Activated CD8-positive, alpha-beta memory T cell treated with anti-CD3 and anti-CD28 coated beads, Interleukin-2, amount 50 U/mL, for 24 hours (primary cell): ENCODE data around the gene ROBO1.
"Not testable (repeated sequence)": the region's sequence is repeated elsewhere in the genome, so short reads cannot be mapped to it uniquely, and the experiment has no call there.

Experiments
- DNase-seq: peaks from one replicate; pipeline ENCODE4 v3.0.0-alpha.2; 2020; ENCODE audit errors: extremely low read depth

Gene ROBO1

DNA sequence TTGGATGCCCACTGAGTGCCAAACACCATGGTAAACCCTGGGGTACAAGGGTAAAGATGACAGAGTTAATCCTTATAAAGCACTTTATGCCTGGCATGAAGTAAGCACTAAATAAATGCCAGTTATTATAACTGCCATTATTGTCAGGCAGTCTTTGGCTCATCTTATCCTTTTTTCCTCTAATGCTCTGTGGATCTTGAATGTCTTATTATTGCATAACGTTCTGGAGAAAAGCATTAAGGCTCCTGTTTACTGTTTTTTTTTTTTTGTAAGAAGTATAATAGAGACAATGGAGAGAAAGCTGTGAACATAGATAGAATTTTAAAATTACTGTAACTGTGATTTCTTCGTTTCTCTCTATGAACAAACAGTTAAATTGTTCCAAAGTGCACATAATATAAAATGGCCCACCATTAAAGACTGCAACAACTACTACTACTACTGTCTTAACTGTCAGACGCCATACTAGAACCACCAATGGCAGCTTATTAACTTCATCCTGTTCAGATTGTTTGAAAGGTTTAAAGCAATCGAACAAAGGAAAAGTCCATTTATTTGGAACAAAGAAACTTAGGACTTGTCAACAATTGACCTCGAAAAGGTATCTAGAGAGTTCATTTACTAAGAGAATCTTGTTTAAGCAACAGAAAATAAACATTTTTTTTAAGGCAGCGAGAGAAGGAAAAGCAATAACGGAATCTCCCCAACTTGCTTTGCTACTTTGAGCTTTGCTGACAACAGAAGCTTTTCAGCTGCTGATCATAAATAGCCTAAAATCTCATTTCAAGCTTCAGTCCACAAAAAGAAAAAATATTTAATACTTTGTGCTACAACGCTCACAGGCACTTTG is 520.7 kb downstream of the ROBO1 start:
- DNase-seq: no peak

DNA sequence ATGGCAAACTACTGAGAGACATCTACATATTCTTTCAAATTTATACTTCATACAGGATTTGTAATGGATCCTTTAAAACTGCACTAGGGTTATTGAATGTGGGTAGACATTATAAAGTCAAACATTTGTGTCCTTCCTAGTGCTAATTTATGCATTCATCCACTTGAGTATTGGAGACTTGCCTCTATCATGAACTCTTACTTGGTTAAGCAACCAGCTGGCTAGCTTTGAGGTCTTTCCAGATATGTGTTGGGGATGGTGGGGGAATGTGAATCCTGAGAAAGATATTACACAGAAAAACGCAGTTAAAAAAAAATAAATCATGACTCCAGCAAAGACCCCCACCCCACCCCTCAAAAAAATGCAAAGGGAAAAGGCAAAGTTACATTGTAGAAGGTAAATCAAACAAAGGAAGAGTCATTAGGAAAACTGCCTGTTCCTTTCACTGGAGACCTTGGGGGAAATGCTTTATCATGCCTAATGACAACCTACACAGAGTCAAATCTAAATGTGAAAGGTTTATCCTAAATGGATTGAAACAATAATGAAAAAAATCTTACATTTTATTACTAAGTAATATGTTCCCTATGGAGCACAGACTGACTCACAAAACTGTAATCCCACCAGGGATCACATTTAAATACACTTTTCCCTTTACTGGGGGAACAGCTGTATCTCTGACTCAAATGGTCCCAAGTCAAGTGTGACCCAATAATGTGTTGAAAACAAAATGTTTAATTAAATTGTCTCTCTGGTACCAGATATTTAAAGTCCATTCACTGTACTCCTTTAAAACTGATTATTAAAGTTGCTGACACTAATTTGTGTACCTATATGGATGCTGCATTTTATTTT is 522.3 kb downstream of the ROBO1 start:
- DNase-seq: no peak

DNA sequence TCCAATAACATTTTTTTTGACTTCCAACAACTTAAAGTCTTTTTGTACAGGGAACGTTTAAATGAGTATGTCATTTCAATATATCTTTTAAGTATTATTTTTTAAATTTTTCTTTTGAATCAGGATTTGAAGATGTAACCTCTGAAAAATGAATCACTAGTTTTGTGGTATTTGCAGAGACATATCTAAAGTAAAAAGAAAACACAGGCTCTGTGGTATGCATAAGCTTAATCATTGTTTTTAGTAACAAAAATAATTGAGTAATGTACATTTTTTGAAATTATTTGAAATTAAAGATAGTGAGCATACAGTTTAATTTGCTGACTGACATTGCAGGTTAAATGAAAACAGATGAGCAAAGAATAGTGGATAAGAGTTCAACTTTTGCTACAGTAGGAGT is 531.3 kb downstream of the ROBO1 start:
- DNase-seq: no peak

DNA sequence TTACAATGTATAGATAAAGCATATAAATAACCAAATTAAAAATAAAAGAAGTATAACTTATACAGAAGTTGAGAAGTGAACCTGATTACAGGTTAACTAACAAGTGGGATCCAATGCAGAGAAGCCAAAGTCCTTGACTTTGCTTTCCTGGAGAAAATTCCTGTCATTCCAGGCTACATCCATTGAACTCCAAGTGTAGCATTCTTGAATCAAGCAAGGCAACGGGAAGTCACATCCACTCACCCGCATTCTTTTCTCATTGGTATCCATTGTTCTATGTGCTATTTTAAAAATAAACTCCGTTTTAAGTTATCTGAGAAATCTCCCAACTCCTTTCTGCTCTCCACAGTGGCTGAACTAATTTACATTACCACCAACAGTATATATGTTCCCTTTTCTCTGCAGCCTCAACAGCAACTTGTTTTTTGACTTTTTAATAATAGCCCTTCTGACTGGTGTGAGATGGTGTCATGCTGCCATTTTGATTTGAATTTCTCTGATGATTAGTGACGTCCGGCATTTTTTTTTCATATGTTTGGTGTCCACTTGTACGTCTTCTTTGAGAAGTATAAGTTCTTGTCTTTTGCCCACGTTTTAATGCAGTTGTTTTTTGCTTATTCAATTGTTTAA is 534.3 kb downstream of the ROBO1 start:
- no peak for DNase-seq

DNA sequence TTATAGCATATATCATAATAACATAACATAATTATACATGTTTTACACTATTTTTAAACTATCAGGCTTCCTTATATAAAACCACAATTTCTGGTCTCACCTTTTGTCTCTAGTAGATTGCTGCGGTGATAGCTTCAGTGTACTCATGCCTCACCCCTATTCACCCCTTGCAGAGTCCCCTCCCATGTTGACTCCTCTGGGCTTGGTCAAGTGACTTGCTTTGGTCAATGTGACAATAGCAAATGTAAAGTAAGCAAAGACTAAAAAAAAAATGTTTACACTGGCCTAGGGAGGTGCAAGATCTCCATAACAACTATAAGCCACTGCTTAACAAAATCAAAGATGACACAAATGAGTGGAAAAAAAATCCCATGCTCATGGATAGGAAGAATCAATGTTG is 537.5 kb downstream of the ROBO1 start:
- no peak for DNase-seq

DNA sequence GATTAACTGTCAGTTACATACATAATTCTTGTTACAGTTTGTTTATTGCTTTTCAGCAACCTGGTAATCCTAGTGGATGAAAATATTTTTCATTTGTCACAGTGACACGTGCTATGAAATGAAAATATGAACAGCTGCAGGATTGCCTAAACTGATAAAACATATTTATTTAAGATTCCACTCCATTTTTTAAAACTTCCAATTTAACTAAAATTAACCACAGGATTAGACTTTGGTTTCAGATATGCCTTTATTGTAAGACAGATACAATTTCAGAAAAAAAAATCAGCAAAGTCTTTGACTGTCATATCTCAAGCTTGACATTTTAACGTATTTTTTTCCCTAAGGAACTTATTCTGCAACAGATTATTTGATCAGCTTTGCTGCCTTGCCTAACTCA is 550.7 kb downstream of the ROBO1 start:
- no peak for DNase-seq

DNA sequence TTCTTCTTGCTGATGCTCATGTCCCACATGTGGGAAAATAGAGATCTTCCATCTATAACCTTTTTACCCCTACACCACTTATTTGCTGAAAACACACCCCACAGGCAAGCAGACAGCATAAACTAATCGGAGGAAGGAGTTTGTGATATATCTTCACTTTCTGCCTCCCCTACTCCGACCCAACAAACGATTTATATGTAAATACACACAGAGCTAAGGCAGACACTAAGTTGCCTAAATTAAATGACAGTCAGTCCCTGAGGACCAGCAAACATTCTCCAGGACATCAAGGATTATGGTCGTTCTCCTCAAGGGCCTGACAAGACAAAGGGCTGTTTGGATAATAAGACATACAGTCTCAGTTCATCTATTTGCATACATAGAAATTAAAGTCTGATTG is 552.5 kb downstream of the ROBO1 start:
- no peak for DNase-seq

DNA sequence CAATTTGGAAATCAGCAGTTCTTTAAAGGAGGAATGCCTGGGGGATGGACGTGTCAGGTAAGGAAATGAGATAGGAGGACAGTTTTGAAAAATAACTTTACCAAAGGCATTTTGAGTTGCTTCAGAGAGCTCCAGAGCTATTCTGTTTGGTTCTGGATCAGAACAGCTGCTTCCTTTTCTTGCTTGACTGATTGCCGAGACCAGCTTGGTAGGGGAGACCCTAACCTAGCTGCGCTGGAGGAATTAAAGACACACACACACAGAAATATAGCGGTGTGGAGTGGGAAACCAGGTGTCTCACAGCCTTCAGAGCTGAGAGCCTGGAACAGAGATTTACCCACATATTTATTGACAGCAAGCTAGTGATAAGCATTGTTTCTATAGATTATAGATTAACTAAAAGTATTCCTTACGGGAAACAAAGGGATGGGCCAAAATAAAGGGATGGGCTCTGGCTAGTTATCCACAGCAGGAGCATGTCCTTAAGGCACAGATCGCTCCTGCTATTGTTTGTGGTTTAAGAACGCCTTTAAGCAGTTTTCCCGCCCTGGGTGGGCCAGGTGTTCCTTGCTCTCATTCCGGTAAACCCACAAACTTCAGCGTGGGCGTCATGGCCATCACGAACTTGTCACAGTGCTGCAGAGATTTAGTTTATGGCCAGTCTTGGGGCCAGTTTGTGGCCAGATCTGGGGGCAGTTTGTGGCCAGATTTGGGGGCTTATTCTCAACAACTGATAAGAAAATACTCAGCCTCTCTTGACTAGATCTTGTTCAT is 556.0 kb downstream of the ROBO1 start:
- no peak for DNase-seq

DNA sequence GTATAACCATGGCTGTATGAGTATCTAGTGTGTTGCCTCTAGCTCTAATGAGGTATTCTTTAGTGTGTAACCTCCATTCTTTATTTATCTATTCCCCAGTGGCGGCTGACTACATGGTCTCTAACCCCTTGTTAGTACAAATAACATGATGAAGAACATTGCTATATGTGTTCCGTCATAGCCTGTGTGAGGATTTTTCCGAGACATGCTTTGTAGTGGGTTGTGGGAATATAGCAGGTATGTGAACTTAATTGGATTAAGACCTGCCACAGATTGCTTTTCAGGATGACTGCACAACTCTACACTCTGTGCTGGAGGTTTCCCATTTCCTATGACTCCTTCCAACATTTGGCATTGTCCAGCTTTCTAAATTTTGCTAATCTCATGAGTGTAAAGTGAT is 563.4 kb downstream of the ROBO1 start:
- no peak for DNase-seq

DNA sequence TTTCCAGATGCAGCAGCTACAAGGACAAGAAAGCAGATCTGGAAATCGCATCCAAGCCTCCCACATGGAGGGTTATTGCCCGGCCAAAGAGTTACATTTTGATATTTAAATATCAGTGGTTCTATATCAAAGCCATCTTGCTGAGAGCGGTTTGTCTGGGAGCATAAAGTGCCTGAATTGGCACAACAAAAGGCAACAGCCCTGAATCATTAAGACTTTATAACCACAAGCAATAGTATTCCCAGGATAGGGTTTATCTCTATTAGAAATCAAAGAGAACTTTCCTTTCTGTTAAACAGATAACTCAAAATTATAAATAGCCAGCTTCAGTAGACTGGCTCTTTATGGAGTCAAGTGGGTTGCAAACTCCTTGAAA is 564.7 kb downstream of the ROBO1 start:
- DNase-seq: no peak

DNA sequence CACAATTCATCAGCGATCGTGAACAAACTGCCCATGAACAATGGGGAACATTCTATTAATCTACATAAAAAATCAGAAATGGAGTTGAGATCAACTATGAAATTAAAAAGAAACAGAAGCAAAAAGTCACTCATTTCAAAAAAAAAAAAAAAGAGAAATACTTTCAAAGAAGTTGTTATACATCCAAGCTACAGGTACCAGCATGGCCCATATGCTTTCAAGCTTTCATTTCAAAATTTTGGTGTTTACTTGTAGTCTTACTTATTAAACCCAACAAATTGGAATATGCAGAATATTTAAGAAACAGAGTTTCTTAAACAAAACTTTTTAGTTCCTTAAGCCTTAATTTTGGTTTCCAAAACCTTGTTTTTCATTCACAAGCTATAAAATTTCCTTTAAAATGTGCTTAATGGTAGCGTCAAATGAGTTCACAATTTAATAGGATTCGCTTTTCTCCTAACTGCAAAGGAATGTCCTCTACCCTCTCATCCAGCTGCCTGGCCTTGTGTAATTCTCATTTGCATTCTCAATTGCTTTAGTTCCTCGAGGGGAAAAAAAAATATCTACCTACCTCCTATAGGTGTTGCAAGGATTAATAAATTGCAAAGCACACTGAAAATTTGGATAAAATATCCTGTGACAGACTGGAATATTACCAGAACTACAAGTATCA is 565.2 kb downstream of the ROBO1 start:
- DNase-seq: no peak

DNA sequence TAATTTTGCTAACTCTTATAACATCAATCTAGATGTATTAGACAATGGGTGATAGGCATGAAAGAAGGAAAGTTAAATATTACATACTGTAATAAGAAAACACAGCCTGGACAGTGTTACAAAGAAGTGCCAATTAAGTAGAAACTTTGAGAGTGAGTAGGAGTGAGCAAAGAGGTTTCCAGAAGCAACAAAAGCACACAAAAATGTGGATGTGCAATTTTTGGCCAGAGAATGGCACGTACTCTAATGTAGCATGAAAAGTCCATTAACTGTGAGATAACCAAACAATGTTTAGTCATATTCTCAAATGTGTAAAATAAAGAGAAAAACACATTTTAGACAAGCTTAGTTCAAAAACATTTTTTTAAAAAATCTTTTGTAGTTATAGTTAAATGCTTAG is 567.3 kb downstream of the ROBO1 start:
- DNase-seq: no peak

DNA sequence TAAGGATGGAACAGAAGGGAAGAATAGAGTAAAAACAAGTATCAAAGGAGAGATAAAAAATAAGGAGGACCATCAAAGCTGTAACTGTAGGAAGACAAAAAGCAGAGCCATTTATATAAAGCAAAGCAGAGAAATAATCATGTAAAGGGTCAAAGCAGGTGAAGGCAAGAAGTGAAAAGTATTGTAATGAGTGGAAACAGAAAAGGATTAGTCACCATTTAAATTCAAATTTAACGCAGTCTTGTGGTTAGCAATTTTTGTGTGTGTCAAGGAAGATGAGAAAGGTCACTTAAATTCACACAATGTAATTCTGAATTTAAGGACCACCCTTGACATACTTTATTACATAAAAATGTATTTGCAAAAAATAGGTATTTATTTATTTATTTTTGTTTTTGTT is 567.8 kb downstream of the ROBO1 start:
- no peak for DNase-seq

DNA sequence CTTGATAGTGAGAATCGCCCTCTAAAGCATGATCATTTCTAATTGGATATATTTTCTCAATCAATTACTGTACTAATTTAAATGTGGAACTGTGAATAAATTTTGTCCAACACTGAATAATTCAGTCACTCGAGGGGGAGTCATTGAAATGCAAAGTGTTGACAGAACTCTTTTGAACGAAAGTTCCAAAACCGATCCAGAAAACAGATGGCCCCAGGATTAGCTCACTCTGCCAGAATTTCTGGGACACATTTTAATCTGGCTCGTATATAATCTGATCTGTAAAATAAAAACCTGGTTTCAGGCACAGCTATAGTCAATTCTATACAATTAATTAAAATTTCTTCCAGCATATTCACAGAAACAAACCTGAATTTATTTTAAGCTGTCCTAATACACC is 580.4 kb downstream of the ROBO1 start:
- DNase-seq: no peak

DNA sequence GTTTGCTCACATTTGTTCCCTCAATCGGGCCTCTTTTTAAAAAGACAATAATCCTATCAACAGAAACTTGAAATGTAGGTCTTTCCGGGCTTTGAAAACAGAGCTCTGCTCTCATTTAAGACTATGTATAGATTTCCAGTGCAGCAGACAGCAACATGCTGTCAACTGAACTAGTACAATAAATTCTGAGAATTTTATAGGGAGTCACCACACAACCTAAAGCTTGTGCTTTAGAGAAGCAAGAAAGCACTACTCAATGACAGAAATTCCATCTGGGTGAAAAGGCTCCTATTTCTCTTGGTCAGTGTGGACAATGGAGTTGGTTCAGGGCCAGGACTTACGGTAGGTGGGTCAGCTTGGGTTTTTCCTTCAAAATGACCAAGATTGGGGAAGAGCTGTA is 583.5 kb downstream of the ROBO1 start:
- no peak for DNase-seq

DNA sequence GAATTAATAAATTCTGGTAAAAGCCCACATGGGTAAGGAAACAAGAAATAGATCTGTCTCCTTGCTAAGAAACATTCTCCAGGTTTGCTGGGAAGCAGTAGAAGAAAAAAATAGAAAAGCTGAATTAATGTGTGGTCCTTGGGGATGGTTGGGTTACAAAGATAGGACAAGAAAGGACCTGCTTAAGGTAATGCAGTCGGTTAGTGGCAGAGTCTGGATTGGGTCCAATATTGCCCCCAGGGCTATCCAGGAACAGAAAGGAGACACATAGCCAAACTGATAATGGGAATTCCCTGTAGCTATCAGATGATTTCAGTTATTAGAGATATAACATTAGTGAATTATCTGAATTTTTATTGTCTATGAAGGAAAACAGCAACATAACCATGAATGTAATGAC is 584.3 kb downstream of the ROBO1 start:
- DNase-seq: no peak

DNA sequence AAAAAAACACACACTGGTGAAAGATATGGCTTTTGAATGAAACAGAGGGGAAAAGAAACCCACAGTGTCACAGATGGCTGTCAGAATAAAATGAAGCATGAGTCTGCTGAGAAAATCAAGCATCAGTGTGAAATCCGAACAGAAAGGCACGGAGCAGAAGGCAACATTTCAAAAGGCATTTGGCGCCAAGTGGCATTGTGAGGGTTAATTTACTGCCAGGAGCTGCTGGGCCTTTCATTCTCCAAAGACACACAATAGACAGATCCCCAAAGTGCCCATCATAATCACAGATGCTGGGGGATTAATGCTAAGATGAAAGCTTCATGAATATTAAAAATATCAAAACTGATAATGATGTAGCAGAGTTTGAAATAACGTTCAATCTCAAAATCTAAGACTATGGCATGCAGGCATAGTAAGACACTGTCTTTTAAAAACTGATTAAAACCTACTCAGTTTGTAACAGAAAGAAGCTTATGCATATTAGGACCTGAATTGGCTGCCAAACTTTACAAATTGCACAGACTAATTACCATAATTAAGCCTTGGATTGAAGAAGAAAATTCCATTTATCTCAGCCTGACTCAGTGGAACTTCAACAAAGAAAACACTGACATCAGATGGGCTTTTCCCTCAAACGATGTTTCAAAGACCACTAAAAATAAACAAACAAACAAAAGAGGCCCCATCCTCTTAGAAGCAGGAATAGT is 589.2 kb downstream of the ROBO1 start:
- no peak for DNase-seq

DNA sequence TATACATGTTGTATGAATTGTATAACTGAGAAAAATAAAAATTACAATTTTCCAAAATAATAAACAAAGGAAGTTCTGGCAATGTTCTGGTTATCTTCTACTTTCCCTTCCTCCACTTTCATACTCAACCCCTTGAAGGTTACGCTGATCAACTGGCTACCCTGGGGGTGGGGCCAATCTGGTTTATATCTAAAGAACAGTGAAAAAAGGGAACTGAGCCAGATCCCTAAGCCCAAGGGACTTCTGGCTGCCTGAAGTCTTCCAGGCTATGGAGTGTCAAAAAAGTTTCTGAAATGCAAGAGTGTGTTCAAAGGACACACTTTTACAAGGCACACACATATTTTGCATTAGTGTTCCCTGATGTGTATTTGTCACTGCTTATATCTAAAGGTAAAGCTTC is 591.9 kb downstream of the ROBO1 start:
- DNase-seq: no peak

DNA sequence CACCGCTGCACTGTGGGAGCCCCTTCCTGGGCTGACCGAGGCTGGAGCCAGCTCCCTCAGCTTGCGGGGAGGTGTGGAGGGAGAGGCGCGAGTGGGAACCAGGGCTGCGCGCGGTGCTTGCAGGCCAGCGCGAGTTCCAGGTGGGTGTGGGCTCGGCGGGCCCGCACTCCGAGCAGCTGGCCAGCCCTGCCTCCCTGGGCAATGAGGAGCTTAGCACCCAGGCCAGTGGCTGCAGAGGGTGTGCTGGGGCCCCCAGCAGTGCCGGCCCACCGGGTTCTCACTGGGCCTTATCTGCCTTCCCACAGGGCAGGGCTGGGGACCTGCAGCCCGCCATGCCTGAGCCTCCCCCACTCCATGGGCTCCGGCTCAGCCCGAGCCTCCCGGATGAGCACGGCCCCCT is 594.5 kb downstream of the ROBO1 start:
- DNase-seq: not testable (repeated sequence)

DNA sequence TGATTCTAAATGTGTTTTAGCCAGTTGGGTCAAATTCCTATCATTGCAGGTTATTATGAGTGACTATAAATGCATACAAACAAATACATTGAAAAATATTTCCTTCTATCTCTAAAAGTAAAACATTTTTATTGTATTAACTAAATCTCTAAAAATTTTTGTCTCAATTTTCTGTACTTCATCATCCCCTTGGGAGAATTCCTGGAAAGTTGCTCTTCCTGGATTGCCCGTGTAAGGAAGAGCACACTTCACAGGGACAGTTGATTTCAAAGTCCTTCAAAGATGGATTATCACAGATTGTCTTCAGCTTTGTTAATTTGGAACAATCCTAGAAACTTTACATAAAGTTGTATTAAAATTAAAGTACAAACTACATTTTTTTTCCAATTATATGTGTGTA is 595.6 kb downstream of the ROBO1 start:
- DNase-seq: no peak

DNA sequence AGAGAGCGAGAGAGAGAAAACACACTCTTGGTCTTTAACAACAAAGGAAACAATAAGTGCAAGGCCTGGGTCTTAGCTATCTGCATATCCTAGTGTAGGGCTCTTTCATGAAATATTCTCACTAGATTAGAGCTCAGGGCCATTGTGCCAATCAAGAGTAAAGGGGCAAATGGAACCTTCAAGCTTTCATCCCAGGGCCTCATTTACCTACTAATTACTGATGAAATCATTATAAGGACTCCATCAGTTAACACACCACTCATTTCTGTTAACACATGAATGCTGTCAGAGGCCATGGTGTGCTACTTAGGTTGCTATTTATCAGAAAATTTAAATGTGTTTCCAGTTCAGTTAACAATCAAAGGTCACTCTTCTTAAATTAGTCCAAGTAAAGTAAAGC is 597.8 kb downstream of the ROBO1 start:
- no peak for DNase-seq
